Astrocyte (in vitro differentiated cells and primary cell): ENCODE data around the gene NCSTN.

Source experiments
- EZH2 ChIP-seq: IDR thresholded peaks from 2 replicates; pipeline ENCODE4 v1.6.1; 2012; ENCODE audit warnings: mild to moderate bottlenecking, low read length, inconsistent platforms; ENCODE audit not compliant: insufficient read depth
- TF ChIP-seq, protein P1 (sequence below): IDR thresholded peaks from 2 replicates; pipeline ENCODE4 v1.5.1; 2011; ENCODE audit warnings: low read depth, mild to moderate bottlenecking, inconsistent platforms, low read length, moderate library complexity; ENCODE audit not compliant: insufficient read depth

- TF ChIP-seq, protein P1, sequence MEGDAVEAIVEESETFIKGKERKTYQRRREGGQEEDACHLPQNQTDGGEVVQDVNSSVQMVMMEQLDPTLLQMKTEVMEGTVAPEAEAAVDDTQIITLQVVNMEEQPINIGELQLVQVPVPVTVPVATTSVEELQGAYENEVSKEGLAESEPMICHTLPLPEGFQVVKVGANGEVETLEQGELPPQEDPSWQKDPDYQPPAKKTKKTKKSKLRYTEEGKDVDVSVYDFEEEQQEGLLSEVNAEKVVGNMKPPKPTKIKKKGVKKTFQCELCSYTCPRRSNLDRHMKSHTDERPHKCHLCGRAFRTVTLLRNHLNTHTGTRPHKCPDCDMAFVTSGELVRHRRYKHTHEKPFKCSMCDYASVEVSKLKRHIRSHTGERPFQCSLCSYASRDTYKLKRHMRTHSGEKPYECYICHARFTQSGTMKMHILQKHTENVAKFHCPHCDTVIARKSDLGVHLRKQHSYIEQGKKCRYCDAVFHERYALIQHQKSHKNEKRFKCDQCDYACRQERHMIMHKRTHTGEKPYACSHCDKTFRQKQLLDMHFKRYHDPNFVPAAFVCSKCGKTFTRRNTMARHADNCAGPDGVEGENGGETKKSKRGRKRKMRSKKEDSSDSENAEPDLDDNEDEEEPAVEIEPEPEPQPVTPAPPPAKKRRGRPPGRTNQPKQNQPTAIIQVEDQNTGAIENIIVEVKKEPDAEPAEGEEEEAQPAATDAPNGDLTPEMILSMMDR: no peak
- TF ChIP-seq EZH2: no peak
Observed at GRCh38 chr1:160351629-160352028, 8.4 kb downstream of the NCSTN start.
